HEK293 (cell line): ENCODE measurements around the gene ZNRF1.

ENCODE experiments used
- CTCF ChIP-seq: fragments of 450-650 bp; formaldehyde crosslinking; IDR thresholded peaks from 2 replicates; pipeline ENCODE4 v1.5.1; 2016; ENCODE audit warnings: missing biosample characterization, missing genetic modification characterization
- GFI1B ChIP-seq: fragments of 450-650 bp; formaldehyde crosslinking; IDR thresholded peaks from 2 replicates; pipeline ENCODE4 v1.5.1; 2016; ENCODE audit warnings: missing biosample characterization, missing genetic modification characterization
- ZBTB44 ChIP-seq: fragments of 450-650 bp; IDR thresholded peaks from 2 replicates; pipeline ENCODE4 v1.5.1; 2018; ENCODE audit warnings: missing biosample characterization, mild to moderate bottlenecking, missing genetic modification characterization
- ZBTB8A ChIP-seq: fragments of 450-650 bp; formaldehyde crosslinking; IDR thresholded peaks from 2 replicates; pipeline ENCODE4 v1.5.1; 2016; ENCODE audit warnings: missing biosample characterization, missing genetic modification characterization
- ZNF747 ChIP-seq: fragments of 450-650 bp; formaldehyde crosslinking; IDR thresholded peaks from 2 replicates; pipeline ENCODE4 v1.5.1; 2016; ENCODE audit warnings: missing biosample characterization, missing genetic modification characterization
- ZNF792 ChIP-seq: fragments of 450-650 bp; formaldehyde crosslinking; IDR thresholded peaks from 2 replicates; pipeline ENCODE4 v1.5.1; 2016; ENCODE audit warnings: missing biosample characterization, missing genetic modification characterization
- ZSCAN16 ChIP-seq: fragments of 450-650 bp; formaldehyde crosslinking; IDR thresholded peaks from 2 replicates; pipeline ENCODE4 v1.5.1; 2016; ENCODE audit warnings: missing biosample characterization, missing genetic modification characterization

- TF ChIP-seq CTCF (tag by site-specific recombination) (no peak), ZNF747 (tag by site-specific recombination) (no peak), ZSCAN16 (tag by site-specific recombination) (no peak), GFI1B (tag by site-specific recombination) (no peak), ZNF792 (tag by site-specific recombination) (no peak), ZBTB8A (tag by site-specific recombination) (peak; percentile 65), ZBTB44 (tag by site-specific recombination) (no peak)
Observed at GRCh38 chr16:75000481-75001081, 1.8 kb downstream of the ZNRF1 start.
